A673 (cell line): Measurements from ENCODE around the gene GK2. TPM values are rescaled to one million over a fixed set of nuclear protein-coding genes. Genes with fewer than 3 reads are reported as not detected.

ENCODE experiments used
- BruUV-seq: library from RNA; stranded (reverse); fragments of 400-500 nt; replicated peaks from 2 replicates; lab custom pipeline; 2021; lab: Mats Ljungman, UMichigan
- CTCF ChIA-PET: fragments of 300-600 bp; sonication (Branson Sonifier 250); formaldehyde crosslinking; loops from one replicate; lab custom pipeline; 2022; ENCODE audit warnings: antibody characterized with exemption; lab: Charles Lee
- POLR2A ChIA-PET: fragments of 300-600 bp; sonication (Branson Sonifier 250); formaldehyde crosslinking; loops from one replicate; lab custom pipeline; 2022; ENCODE audit warnings: antibody characterized with exemption; ENCODE audit not compliant: low non-redundant PET; lab: Charles Lee
- DNase-seq: peaks from one replicate; pipeline ENCODE4 v3.0.0-alpha.2; 2015; ENCODE audit warnings: low spot score
- H3K27ac ChIP-seq: fragments of 200-600 bp; sonication (generic); 2 replicates; pipeline ENCODE4 v1.5.1; 2016; ENCODE audit warnings: mixed run types, low read depth, mild to moderate bottlenecking, mixed read lengths, antibody characterized with exemption, low read length; ENCODE audit not compliant: poor library complexity, severe bottlenecking
- H3K27me3 ChIP-seq: fragments of 200-600 bp; sonication (generic); replicated peaks from 2 replicates; pipeline ENCODE4 v1.6.1; 2017; ENCODE audit warnings: mixed run types, low read depth, mild to moderate bottlenecking, mixed read lengths, antibody characterized with exemption, low read length; ENCODE audit not compliant: insufficient read depth, poor library complexity
- H3K36me3 ChIP-seq: fragments of 200-600 bp; sonication (generic); 2 replicates; pipeline ENCODE4 v1.6.1; 2016; ENCODE audit warnings: mixed run types, mild to moderate bottlenecking, mixed read lengths, antibody characterized with exemption, low read length; ENCODE audit not compliant: insufficient read depth, poor library complexity, severe bottlenecking
- H3K4me1 ChIP-seq: fragments of 200-600 bp; sonication (generic); 2 replicates; pipeline ENCODE4 v1.6.1; 2017; ENCODE audit warnings: mixed run types, mild to moderate bottlenecking, mixed read lengths, antibody characterized with exemption, low read length; ENCODE audit not compliant: insufficient read depth, poor library complexity, severe bottlenecking
- H3K4me3 ChIP-seq: fragments of 200-600 bp; sonication (generic); 2 replicates; pipeline ENCODE4 v1.5.1; 2016; ENCODE audit warnings: low read depth, mixed run types, mild to moderate bottlenecking, mixed read lengths, low read length; ENCODE audit not compliant: poor library complexity, severe bottlenecking
- H3K9me3 ChIP-seq: fragments of 200-600 bp; sonication (generic); 2 replicates; pipeline ENCODE4 v1.6.1; 2016; ENCODE audit warnings: mixed run types, low read depth, mild to moderate bottlenecking, mixed read lengths, antibody characterized with exemption, low read length; ENCODE audit not compliant: poor library complexity, severe bottlenecking
- CTCF ChIP-seq: fragments of 300-800, 200-600 bp; sonication (generic); conservative IDR thresholded peaks from 2 replicates; pipeline ENCODE4 v1.5.1; 2017; ENCODE audit warnings: low read depth, mild to moderate bottlenecking, antibody characterized with exemption, low read length, moderate library complexity, mixed read lengths
- EZH2 ChIP-seq: fragments of 200-600 bp; sonication (generic); IDR thresholded peaks from 2 replicates; pipeline ENCODE4 v1.6.1; 2017; ENCODE audit warnings: borderline replicate concordance, low read depth, mild to moderate bottlenecking, mixed read lengths, antibody characterized with exemption, low read length; ENCODE audit not compliant: poor library complexity, severe bottlenecking
- intact Hi-C: fragments of 100-400 bp; cut with micrococcal nuclease; formaldehyde crosslinking; loops from one replicate; pipeline ENCODE4 v1.10.0; 2022; ENCODE audit not compliant: unreplicated experiment
- total RNA-seq: library from RNA; stranded (reverse); gene quantifications from 2 replicates; pipeline ENCODE4 v1.2.3, GENCODE V29; 2021

The GK2 gene
- total RNA-seq, 1 experiment from 2014 or later = not detected

DNA sequence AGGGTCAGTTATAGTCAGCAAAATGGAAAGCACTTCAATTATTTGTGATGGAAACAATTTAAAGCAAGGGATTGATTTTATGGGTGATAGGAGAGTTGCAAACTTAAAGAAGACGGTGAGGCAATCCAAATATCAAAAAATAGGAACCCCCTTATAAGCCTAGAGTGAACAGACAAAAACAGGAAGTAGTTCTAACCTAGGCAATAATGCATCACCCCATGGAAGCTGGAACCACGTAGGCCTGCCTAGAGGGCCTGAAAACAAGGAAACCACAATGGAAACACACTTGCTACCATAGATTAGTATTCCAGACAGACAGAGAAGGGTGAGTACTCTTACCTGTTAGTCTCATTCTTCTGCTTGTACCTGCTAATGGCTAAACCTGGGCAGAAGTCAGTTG lies 13.5 kb upstream of the GK2 start:
- Histone ChIP-seq H3K27me3 (no peaks in the 10 kb centered on the region), H3K36me3 (no peaks in the 10 kb centered on the region), H3K4me3 (no peak overlapping the region), H3K27ac (no peak overlapping the region), H3K4me1 (no peaks in the 10 kb centered on the region), H3K9me3 (no peaks in the 10 kb centered on the region)
- no peak for DNase-seq
- TF ChIP-seq CTCF (no peak), EZH2 (no peak)
- POLR2A ChIA-PET = no interaction called here
- CTCF ChIA-PET = no interaction called here
- intact Hi-C loops = no loop called here
- BruUV-seq = no TSS peak

DNA sequence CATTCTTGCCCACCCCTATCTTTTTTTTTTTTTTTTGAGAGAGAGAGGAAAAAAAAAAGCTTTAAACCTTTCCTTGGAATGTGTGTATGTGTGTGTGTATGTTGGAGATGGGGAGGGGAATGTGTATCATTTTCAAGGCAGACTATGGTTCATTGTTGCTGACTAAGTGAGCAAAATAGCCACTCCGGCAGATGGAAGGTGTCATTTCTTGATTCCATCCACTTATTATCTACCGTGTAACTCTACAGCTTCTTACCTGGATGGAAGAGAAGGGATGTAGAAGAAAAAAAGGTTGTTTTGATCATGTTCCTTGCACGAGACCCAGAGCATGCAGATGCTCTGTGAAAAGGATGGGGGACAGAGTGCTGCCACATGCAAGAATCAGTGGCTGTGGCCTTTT lies 5.9 kb upstream of the GK2 start:
- no peak overlapping the region for H3K27ac ChIP-seq
- no peak overlapping the region for H3K4me3 ChIP-seq
- DNase-seq = no peak
- no peaks in the 10 kb centered on the region for H3K36me3 ChIP-seq
- ChIA-PET CTCF (no interaction called here), POLR2A (no interaction called here)
- no peak for TF ChIP-seq CTCF
- no peak for TF ChIP-seq EZH2
- intact Hi-C loops = no loop called here
- H3K4me1 ChIP-seq = no peaks in the 10 kb centered on the region
- no TSS peak for BruUV-seq
- H3K27me3 ChIP-seq = no peaks in the 10 kb centered on the region
- H3K9me3 ChIP-seq = no peaks in the 10 kb centered on the region

DNA sequence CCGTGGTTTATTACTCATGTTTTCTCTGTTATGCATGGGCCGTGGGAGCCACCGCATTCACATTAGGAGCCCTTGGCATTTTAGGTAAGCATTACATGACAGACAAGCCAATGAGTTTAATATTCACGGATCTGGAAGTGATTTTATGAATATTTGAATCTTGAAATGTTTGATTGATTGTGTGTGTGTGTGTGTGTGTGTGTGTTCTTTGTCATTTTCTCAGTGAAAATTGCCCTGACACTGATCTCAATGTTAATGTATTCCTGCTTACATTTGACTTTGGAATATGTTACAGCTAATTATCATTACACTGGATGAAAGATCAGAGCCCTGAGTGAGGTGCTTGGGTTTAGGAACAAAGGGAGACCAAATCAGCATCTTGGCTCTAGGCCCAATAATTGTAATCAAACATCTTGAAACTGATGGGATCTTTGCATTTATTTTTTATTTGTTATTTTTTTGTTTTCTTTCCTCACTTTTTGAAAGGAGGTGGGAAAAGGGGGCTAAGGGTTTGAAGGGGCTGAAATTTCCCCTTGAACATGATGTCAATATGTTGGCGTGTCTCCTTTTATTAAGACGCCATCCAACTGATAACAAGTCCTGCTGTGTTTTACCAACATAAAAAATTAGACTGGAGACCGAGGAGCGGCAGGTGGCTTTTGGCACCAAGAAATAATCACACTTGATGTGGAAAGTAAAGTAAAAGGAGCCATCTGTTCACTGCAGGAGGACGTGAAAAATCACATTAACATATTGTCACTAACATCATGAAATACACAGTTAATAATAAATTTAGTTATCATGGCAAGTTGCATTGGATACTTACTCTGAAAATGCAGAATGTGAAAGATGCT lies 5.2 kb upstream of the GK2 start:
- DNase-seq = no peak
- Histone ChIP-seq H3K4me1 (no peaks in the 10 kb centered on the region), H3K27me3 (no peaks in the 10 kb centered on the region), H3K27ac (no peak overlapping the region), H3K4me3 (no peak overlapping the region), H3K36me3 (no peaks in the 10 kb centered on the region), H3K9me3 (no peaks in the 10 kb centered on the region)
- ChIA-PET CTCF (interaction anchor here (0.7 kb wide), 1 partner anchor 853 kb away, joined by 5 read pairs; no protein-coding TSS in a partner anchor), POLR2A (no interaction called here)
- intact Hi-C loops = no loop called here
- BruUV-seq = no TSS peak
- TF ChIP-seq CTCF (no peak), EZH2 (no peak)
